ENCODE data around the gene STX7. TPM values are rescaled to one million over a fixed set of nuclear protein-coding genes. Genes with fewer than 3 reads are reported as not detected.

The STX7 gene
- total RNA-seq, 1 donor from 2014 or later = 46.9 TPM

- no peaks in the 10 kb centered on the region for H3K9me3 Mint-ChIP-seq
- DNase-seq (ENCODE audit: low spot score in 2 of 2, unreplicated experiment in 2 of 2) = no peak
- H3K4me1 Mint-ChIP-seq = no peaks in the 10 kb centered on the region
- H3K27ac Mint-ChIP-seq = no peak overlapping the region
- H3K27me3 Mint-ChIP-seq (ENCODE audit: low read depth) = no peaks in the 10 kb centered on the region
- peaks cover 19% of the 10 kb centered on the region for H3K36me3 Mint-ChIP-seq
- TF ChIP-seq CTCF (IDR thresholded peaks at IDR 0.05; ENCODE audit: unreplicated experiment) = no peak
- no peak overlapping the region for H3K4me3 Mint-ChIP-seq
Observed at GRCh38 chr6:132465530-132466485, 47.1 kb downstream of the STX7 start.

GRCh38 chr6:132464538-132465256 lies 48.2 kb downstream of the STX7 start:
- Mint-ChIP-seq H3K4me1 (no peaks in the 10 kb centered on the region), H3K36me3 (peaks cover 21% of the 10 kb centered on the region), H3K27me3 (ENCODE audit: low read depth) (no peaks in the 10 kb centered on the region), H3K27ac (no peak overlapping the region), H3K9me3 (no peaks in the 10 kb centered on the region), H3K4me3 (no peak overlapping the region)
- DNase-seq (ENCODE audit: low spot score in 2 of 2, unreplicated experiment in 2 of 2) = no peak
- no peak for TF ChIP-seq CTCF (IDR thresholded peaks at IDR 0.05; ENCODE audit: unreplicated experiment)

GRCh38 chr6:132461958-132462357 lies 51.0 kb downstream of the STX7 start:
- Mint-ChIP-seq H3K36me3 (peaks cover 23% of the 10 kb centered on the region), H3K27me3 (ENCODE audit: low read depth) (no peaks in the 10 kb centered on the region), H3K27ac (no peak overlapping the region), H3K9me3 (no peaks in the 10 kb centered on the region), H3K4me3 (no peak overlapping the region), H3K4me1 (no peaks in the 10 kb centered on the region)
- no peak for DNase-seq (ENCODE audit: low spot score in 2 of 2, unreplicated experiment in 2 of 2)
- no peak for TF ChIP-seq CTCF (IDR thresholded peaks at IDR 0.05; ENCODE audit: unreplicated experiment)

- H3K4me1 Mint-ChIP-seq = no peaks in the 10 kb centered on the region
- DNase-seq (ENCODE audit: low spot score in 2 of 2, unreplicated experiment in 2 of 2) = no peak
- H3K27ac Mint-ChIP-seq = no peak overlapping the region
- no peak overlapping the region for H3K4me3 Mint-ChIP-seq
- H3K9me3 Mint-ChIP-seq = no peaks in the 10 kb centered on the region
- H3K36me3 Mint-ChIP-seq = peaks cover 36% of the 10 kb centered on the region
- TF ChIP-seq CTCF (IDR thresholded peaks at IDR 0.05; ENCODE audit: unreplicated experiment) = no peak
- no peaks in the 10 kb centered on the region for H3K27me3 Mint-ChIP-seq (ENCODE audit: low read depth)
Observed at GRCh38 chr6:132459605-132459952, 53.3 kb downstream of the STX7 start.

- no peak for TF ChIP-seq CTCF (IDR thresholded peaks at IDR 0.05; ENCODE audit: unreplicated experiment)
- no peak for DNase-seq (ENCODE audit: low spot score in 2 of 2, unreplicated experiment in 2 of 2)
- H3K27me3 Mint-ChIP-seq (ENCODE audit: low read depth) = no peaks in the 10 kb centered on the region
- H3K9me3 Mint-ChIP-seq = no peaks in the 10 kb centered on the region
- H3K36me3 Mint-ChIP-seq = peaks cover 38% of the 10 kb centered on the region
- no peak overlapping the region for H3K27ac Mint-ChIP-seq
- no peaks in the 10 kb centered on the region for H3K4me1 Mint-ChIP-seq
- no peak overlapping the region for H3K4me3 Mint-ChIP-seq
Observed at GRCh38 chr6:132458887-132459604, 53.9 kb downstream of the STX7 start.
